GM10847 (cell line): Measurements from ENCODE around the gene GDPGP1.

Source experiments
- POLR2A ChIP-seq: IDR thresholded peaks from 2 replicates; pipeline ENCODE4 v1.6.1; 2011; ENCODE audit not compliant: insufficient read length; ENCODE audit errors: extremely low read depth

Gene GDPGP1

DNA sequence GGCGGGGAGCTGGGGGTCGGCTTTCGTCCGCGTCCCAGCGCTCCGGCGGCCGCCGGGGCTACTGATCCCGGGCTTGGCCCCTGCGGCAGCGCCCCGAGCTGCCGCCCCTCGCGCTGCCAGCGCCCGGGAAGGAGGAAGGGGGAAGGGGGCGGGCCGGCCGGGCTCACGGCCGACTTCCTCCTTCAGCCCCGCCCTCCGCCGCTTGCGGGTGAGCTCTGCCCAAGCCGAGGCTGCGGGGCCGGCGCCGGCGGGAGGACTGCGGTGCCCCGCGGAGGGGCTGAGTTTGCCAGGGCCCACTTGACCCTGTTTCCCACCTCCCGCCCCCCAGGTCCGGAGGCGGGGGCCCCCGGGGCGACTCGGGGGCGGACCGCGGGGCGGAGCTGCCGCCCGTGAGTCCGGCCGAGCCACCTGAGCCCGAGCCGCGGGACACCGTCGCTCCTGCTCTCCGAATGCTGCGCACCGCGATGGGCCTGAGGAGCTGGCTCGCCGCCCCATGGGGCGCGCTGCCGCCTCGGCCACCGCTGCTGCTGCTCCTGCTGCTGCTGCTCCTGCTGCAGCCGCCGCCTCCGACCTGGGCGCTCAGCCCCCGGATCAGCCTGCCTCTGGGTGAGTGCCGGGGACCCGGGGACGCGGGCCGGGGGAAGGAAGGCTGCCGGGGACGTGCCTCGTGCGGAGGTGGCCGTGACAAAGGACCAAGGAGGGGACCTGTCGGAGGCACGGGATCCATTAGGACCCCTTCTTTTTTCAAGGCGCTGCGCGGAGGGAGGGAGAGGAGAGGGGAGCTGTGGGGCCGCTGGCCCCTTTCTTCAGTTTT, 32.7 kb upstream of the GDPGP1 start, which contains the start of gene SEMA4B:
TSS of gene SEMA4B (plus strand) at position 201 of the 814 bp plus-strand sequence. CDS start at position 450, 249 bp downstream.
- TF ChIP-seq POLR2A = peak; percentile 52

DNA sequence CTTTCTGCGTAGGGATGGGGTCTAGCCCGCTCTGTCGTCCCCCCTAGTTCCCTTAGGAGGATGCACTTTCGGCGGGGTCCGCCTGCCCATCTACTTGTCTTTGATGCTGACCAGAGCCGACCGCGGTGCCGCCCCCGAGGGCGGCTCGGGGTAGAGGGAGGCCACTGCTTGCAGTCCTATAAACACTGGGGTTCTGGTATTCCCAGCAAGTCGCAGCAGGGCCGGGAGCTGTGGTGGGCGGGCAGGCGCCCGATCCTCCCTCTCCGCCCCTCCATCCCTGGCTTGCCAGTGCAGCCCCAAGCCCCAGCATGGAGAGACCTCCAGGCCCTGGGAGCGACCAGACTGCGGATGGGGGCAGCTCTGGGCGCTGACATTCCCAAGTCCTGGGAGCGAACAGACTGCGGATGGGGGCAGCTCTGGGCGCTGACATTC, 32.0 kb upstream of the GDPGP1 start:
- no peak for TF ChIP-seq POLR2A

DNA sequence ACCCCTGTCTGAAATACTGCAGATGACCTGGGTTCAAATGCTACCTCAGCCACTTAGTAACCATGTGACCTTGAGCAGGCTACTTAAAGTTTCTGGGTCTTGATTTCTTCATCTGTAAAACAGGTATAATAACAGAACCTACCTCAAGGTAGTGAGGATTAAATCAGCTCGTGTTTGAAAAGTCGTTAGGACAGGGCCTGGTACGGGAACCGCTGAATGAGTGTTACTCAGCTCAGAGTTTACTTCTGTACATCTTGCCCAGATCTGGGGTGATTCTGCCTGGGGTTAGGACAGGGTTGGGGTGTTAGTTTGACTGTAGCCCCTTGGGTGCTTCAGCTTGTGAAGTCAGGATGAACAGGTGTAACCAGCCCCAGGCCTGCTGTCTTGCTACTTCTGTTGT, 31.1 kb upstream of the GDPGP1 start:
- TF ChIP-seq POLR2A = no peak

DNA sequence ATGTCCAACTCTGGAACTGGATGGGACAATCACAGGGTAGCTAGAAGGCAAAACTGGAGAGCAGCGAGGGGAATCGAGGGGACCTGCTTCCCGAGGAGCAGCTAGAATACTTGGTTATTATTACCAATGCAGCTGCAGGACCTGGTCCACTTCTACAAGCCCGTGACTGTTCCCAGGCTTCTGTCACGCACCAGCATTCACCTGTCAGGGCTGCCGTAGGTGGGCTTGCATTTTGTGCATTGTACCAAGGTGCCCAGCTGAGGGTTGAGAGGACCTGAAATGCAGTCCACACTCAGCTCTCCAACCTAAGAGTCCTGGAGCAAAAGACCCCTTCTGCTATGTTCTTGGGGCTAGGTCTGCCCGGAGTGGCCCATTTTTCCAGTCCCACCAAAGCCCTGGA, 30.5 kb upstream of the GDPGP1 start:
- no peak for TF ChIP-seq POLR2A

DNA sequence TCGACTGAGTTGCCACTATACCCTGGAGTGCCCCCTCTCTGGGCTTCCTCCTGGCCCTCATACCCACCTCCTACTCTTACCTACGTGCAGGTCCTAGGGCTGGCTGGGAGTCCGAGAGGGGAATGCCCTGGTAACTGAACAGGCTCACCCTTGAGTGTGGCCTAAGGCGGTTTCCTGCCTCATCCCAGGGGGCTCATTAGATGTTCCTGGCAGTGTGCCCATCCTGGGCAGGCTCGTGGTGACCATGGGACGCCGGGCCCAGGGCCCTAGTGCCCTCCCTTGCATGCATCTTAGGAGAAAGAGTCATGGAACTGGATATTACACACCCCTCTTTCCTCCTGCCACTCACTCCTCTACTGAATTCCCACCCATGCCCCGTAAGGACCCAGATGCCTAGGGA, 30.1 kb upstream of the GDPGP1 start:
- no peak for TF ChIP-seq POLR2A

DNA sequence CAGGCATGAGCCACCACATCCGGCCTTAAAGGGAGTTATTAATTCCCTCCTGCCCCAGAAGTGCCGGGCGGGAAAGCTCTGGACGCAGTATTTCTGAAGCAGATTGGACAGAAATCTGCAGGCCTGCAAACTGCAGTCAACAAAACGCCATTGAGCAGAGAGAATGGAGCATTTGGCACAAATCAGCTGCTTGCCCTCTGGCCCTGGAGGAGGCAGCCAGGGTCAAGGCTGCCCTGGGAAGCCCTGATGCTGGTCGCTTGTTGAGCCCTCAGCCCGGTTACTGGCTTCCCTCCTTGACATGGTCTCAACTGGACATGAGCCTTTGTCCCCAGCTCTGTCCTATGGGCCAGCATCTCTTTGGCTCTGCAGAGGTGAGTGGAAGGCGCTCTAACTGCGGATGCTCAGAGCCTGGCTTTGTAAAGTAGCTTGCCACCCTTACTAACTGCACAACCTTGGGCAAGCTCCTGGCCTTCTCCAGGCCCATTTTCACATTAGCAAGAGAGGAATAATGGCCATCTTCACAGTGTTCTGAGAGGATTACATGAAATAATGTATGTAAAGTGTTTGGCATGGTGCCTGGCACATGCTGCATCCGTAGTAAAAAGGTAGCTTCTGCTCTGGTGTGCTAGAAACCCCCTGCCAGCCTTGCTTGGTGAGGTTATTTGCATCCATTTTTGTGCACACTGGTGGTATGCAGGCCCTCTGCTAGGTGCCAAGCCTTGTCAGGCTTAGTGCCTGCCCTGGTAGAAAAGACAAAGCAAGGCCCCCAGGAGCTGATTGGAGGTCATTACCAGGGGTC, 28.8 kb upstream of the GDPGP1 start:
- TF ChIP-seq POLR2A = no peak

DNA sequence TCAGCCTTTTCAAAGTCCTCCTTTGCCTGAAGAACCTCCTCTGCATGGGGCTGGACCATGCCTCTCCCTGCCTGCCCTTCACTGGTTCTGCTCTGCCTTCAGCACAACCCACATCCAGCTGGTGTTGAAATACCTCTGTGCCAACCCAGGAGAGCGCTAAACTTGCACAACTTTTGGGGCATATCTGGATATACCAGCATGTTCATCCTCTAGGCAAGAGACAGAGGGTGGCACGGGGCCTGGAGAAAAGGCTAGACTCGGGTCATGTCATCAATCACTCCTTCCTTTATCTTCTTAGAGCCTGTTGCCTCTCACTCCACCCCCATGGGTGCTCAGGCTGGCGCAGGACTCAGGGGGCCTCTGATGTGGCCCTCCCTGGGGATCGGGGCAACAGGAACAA, 28.1 kb upstream of the GDPGP1 start:
- no peak for TF ChIP-seq POLR2A

DNA sequence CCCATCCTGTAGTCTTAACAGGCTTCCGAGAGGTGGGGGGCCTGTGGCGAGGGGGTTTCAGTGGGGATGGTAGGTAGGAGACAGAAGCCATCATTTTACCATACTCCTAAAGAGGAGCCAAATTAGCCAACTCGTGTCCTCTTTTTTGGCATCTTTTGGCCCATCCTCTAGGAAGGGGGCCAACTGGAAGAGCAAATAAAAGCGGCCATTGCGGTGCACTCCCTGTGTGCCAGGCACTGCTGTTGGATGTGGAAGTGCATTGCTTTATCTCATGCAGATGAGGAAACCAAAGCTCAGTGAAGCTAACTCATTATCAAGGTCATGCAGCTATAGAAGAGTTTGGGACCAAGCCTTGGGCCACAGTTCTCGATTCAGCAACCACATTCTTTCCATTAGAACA, 26.8 kb upstream of the GDPGP1 start:
- no peak for TF ChIP-seq POLR2A

DNA sequence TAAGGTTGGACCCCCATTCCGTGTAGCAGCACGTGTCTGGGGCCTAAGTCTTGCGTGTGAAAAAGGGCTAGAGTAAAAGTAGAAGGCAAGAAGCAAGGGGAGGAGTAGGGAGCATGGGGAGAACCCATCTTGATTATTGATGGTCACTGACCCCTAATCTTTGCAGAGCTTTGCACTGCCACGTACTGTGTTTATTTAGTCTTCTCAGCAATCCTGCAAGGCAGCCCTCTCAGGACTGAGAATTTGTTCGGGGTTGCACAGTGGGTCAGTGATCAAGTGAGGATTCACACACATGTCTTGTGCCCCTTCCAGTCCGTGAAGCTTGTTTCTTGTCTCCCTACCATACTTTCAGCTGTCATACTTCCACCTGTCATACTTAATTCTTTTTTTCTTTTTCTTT, 25.7 kb upstream of the GDPGP1 start:
- no peak for TF ChIP-seq POLR2A

DNA sequence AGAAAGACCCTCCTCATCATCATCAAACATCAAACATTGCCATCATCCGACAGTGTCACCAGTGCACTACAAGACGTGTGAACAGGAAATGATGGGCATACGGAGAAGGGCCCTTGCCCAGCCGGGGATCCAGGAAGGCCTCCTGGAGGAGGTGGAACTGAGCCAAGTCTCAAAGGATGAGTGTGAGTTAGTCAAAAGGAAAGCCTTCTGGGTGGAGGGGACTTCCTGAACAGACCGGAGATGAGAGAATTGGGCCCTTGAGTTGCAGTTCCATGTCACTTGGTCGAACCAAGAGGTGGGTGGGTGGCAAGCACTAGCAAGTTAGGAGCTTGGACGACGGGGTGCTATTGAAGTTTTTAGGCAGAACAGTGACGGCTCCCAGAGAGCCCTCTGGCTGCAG, 24.4 kb upstream of the GDPGP1 start:
- TF ChIP-seq POLR2A = no peak

DNA sequence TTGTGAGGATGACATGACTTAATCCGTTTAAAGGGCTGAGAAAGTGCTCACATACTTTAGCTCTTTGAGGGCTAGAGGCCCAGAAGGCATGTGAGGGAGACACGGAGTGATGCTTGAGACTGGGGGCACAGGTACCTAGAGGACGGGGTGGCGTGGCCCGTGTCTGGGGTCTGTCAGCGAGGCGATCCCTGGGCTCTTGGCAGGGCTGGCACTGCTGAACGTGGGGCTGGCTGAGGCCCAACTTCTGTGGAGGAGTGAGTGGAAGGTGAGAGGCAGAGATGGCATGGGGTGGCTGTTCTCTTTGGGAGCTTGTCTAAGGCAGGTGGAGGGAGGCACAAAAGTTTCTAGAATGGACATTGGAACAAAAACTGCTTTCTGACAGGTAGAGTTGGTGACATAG, 23.4 kb upstream of the GDPGP1 start:
- TF ChIP-seq POLR2A = no peak

DNA sequence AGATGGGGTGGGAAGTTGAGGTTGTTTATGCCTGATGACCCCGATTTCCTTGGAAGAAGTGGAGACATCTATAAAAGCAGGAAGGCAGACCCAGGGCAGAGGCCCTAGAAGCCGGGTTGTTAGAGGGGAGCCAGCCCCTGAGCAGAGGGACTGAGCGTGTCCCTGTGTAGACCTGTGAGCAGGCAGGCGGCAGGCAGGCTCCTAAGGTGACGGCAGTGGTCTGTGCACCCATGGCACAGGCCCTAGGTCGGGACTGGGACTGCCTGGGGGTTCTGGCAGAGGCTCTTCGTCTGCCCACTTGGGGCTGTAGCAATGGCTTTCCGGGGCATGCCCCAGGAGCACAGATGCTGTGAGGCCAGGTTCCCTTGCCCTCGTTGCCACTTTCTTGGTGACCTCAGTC, 23.0 kb upstream of the GDPGP1 start:
- no peak for TF ChIP-seq POLR2A

DNA sequence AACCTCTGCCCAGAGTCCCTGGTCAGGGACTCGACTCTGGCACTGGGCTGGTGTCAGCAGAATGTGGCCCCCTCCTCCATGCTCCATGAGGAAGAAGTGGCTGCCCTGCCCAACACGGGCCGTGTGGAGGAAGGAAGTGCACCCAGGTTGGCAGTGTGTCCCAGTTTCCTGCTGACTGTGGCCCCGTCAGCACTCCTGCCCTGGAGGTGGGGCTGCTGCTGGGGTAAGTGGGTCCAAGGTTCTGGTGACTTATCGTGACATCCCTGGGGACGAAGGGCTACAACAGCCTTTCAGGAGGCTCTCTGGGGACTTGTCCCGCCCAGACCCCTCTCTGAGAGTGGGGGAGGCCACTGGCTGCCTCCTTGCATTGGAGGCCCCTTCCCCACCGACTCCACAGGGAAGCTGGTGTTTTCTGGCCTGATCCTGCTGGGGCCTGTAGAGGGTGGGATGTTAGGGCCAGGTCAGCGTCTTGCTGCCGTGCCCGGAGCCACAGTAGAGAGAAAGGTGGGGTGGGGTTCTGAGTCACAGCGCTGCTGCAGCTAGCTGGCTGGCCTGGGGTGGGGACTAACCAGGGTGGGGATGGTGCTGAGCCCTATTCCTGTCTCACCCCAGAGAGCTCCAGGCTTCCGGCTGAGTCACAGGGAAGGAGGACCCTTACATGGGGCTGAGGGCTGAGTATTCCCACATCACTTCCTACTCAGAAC, 22.4 kb upstream of the GDPGP1 start:
- TF ChIP-seq POLR2A = no peak

DNA sequence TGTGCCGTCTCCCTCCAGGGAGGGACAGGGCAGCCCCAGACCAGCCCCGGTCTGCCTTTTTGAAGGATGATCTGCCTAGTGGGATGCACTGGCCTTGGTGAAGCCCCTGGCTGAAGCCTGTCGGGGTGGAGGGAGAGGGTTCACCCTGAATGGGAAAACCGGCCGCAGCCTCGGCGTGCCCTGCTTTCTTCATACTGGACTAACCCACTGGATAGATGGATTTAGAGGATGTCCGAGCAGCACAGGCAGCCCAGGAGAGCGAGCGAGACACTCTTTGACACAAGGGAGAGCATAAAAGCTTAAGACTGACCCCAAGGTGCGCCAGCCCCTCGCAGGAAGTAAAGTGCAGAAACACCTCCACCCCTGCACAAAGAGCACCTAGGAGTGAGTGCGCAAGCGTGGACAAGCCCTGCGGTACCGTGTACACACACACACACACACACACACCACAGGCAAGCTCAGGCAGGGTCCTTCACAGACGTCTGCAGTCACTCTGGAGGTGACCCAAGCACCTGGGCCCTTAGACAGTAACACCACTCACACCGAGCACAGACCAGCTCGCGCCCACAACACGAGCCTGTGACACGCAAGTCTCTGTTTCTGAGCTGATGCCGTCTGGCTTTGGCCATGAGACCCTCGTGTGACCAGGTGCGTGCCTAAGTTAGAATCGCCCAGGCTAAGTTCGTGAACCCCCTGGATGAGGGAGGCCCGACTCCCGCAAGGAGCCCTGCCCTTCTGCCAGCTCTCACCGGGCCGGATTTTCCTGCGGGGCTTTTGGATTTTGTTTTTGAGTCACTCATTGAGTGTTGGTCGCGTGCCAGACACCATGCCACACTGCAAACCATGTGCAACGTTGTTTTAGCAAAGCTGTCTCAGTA, 21.5 kb upstream of the GDPGP1 start:
- no peak for TF ChIP-seq POLR2A
